ENCODE data around the gene TERT.
"Not testable (repeated sequence)": the region's sequence is repeated elsewhere in the genome, so short reads cannot be mapped to it uniquely, and the experiment has no call there.

TERT gene

DNA sequence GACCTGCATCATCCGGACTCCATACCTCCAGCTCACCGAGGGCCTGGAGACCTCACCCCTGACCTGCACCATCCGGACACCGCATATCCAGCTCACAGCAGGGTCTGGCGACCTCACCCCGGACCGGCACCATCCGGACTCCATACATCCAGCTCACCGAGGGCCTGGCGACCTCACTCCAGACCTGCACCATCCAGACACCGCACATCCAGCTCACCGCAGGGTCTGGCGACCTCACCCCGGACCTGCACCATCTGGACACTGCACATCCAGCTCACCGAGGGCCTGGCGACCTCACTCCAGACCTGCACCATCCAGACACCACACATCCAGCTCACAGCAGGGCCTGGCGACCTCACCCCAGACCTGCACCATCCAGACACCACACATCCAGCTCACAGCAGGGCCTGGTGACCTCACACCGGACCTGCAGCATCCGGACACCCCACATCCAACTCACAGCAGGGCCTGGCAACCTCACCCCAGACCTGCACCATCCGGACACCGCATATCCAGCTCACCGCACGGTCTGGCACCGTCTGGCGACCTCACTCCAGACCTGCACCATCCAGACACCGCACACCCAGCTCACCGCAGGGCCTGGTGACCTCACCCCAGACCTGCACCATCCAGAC is 10.4 kb downstream of the TERT start:
- not testable (repeated sequence) for H3K9me3 Mint-ChIP-seq; H3K4me1 Mint-ChIP-seq (ENCODE audit: low read depth); H3K27ac Mint-ChIP-seq; H3K4me3 Mint-ChIP-seq; H3K27me3 Mint-ChIP-seq
- peaks cover 15% of the 10 kb centered on the region for H3K36me3 Mint-ChIP-seq (ENCODE audit: low read depth)

DNA sequence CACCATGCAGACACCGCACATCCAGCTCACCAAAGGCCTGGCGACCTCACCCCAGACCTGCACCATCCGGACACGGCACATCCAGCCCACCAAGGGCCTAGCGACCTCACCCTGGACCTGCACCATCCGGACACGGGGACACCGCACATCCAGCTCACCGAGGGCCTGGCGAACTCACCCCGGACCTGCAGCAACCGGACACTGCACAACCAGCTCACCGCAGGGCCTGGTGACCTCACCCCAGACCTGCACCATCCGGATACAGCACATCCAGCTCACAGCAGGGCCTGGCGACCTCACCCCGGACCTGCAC is 11.2 kb downstream of the TERT start:
- H3K4me3 Mint-ChIP-seq, H3K9me3 Mint-ChIP-seq: not testable (repeated sequence)

DNA sequence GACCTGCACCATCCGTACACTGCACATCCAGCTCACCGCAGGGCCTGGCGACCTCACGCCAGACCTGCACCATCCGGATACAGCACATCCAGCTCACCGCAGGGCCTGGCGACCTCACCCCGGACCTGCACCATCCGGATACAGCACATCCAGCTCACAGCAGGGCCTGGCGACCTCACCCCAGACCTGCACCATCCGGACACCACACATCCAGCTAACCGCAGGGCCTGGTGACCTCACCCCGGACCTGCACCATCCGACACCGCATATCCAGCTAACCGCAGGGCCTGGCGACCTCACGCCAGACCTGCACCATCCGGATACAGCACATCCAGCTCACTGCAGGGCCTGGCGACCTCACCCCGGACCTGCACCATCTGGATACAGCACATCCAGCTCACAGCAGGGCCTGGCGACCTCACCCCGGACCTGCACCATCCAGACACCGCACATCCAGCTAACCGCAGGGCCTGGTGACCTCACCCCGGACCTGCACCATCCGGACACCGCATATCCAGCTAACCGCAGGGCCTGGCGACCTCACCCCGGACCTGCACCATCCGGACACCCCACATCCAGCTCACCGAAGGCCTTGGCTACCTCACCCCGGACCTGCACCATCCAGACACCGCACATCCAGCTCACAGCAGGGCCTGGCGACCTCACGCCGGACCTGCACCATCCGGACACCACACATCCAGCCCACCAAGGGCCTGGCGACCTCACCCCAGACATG is 11.7 kb downstream of the TERT start:
- not testable (repeated sequence) for H3K27me3 Mint-ChIP-seq, H3K27ac Mint-ChIP-seq, H3K9me3 Mint-ChIP-seq

More for the DNA sequence above, 11.2 kb downstream of the TERT start:
- not testable (repeated sequence) for H3K4me1 Mint-ChIP-seq (ENCODE audit: low read depth); H3K27me3 Mint-ChIP-seq; H3K27ac Mint-ChIP-seq
- H3K36me3 Mint-ChIP-seq (ENCODE audit: low read depth) = peaks cover 14% of the 10 kb centered on the region

DNA sequence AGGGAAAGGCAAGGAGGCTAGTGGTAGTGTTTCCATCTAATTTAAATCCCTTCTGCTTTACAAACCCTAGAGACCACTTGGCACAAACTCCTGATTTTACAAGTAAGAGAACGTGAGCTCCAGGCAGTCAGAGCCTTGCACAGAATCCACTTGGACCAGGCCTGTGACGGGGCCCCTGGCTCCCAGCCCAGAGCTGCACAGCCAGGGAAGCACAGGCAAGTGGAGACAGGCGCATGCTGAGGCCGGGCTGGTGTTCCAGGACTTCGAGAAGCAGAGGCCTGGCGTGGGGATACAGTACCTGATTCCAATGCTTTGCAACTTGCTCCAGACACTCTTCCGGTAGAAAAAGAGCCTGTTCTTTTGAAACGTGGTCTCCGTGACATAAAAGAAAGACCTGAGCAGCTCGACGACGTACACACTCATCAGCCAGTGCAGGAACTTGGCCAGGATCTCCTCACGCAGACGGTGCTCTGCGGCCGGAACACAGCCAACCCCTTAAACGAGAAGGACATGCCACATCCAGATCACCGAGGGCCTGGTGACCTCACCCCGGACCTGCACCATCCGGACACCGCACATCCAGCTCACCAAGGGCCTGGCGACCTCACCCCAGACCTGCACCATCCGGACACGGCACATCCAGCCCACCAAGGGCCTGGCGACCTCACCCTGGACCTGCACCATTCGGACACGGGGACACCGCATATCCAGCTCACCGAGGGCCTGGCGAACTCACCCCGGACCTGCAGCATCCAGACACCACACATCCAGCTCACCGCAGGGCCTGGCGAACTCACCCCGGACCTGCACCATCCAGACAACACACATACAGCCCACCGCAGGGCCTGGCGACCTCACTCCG is 12.5 kb downstream of the TERT start:
- Mint-ChIP-seq H3K27me3 (no peaks in the 10 kb centered on the region), H3K4me3 (no peak overlapping the region), H3K4me1 (ENCODE audit: low read depth) (no peaks in the 10 kb centered on the region), H3K9me3 (no peaks in the 10 kb centered on the region), H3K27ac (no peak overlapping the region), H3K36me3 (ENCODE audit: low read depth) (peaks cover 11% of the 10 kb centered on the region)

More for the DNA sequence above, 11.7 kb downstream of the TERT start:
- H3K4me1 Mint-ChIP-seq (ENCODE audit: low read depth); H3K4me3 Mint-ChIP-seq: not testable (repeated sequence)
- H3K36me3 Mint-ChIP-seq (ENCODE audit: low read depth) = peaks cover 12% of the 10 kb centered on the region

DNA sequence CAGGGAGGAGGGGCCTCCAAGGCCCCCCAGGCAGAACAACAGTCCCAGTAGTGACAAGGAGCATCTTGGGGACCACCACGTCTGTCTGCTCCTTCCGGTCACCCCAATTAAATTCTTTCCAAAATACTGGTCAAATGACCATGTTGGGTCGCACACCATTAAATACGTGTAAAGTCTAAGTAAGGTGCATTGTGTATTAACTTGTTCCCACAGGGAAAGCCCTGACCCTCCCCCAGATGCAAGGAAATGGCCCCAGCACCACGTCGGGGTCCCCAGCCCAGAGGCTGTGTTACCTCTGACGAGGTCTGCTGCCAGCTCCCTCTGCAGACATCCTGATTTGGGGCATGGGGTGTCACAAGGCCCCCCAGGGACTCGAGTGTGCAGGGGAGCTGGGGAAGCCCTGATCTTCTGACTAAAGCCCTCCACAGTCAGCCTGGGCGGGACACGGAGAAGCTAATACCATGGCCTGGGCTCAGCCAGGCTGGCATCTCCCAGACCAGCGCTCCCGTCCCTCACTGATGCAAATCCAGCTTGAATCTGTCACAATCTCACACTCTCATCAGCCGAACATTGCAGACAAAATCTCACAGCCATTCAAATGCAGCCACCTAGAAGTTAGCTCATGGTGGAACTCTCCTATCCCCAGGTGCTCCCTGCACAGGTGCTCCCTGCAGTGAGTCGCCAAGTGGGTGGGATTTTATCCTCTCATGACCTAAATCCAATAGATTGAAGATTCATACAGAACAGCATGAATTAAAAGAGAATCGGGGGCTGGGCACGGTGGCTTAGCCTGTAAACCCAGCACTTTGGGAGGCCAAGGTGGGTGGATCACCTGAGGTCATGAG is 13.6 kb downstream of the TERT start:
- H3K4me1 Mint-ChIP-seq (ENCODE audit: low read depth) = no peaks in the 10 kb centered on the region
- no peak overlapping the region for H3K4me3 Mint-ChIP-seq
- H3K27me3 Mint-ChIP-seq = no peaks in the 10 kb centered on the region
- no peaks in the 10 kb centered on the region for H3K9me3 Mint-ChIP-seq
- H3K36me3 Mint-ChIP-seq (ENCODE audit: low read depth) = peaks cover 11% of the 10 kb centered on the region
- no peak overlapping the region for H3K27ac Mint-ChIP-seq

DNA sequence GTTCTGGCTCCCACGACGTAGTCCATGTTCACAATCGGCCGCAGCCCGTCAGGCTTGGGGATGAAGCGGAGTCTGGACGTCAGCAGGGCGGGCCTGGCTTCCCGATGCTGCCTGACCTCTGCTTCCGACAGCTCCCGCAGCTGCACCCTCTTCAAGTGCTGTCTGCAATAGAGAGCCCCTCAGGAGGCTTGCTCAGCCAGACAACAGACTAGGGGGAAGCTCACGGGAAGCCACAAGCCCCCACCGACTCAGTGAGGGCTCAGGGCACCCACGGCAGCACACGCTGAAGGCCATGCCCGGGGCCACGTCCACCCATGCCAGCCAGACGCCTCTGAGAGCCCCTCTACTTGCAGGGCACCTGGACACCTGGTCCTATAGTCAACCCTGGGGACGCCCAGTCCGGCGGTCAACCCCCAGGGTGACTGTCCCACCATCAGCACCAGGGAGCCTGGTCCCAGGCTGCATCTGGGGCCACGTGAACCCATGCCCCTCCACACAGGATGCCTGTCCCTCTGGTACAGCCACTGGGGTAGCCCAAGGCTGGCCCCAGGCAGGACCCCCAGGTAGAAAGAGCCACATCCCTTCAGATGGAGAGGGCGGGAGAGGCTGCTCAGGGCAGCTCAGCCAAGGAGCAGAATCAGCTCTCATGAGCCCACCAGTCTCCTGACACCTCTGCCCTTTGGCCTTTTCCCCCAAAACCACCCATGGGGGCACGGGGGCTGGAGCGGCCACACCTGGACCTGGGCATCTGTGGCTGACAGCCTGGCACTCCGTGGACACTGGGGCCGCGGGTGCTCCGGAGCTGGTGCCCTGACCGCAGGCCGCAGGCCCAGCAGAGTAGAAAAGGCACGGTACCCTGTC is 14.5 kb downstream of the TERT start:
- Mint-ChIP-seq H3K36me3 (ENCODE audit: low read depth) (peaks cover 11% of the 10 kb centered on the region), H3K4me1 (ENCODE audit: low read depth) (no peaks in the 10 kb centered on the region)

DNA sequence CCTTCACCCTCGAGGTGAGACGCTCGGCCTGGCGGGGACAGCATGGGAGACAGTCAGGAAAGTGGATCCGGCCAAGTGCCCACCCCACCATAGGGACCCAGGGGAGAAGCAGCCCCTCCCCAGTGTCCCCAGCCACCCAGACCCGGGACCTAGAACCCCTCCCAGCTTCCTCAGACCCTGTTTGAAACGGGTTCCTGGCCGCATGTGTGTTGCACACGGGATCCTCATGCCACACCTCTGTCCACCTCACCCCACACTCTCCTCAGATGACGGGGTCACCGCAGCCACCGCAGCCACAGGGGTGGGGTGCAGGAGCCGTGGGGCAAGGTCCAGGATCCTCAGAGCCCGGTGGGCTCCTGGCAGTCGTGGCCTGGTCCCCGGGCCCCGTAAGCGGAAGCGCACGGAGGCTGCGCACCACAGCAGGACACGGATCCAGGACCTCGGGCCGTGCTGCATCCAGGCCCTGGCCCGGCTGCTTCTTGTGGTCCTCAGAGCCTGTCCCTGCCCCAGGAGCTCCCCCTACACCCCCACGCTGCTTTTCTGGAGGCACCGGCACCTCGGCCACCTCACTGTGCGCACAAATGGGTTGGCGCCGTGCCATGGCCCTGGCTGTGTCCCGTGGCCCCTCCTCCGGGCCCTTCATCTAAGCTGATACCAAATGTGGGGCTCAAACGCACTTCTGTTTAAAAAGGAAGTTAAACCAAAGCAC is 15.3 kb downstream of the TERT start:
- no peaks in the 10 kb centered on the region for H3K9me3 Mint-ChIP-seq
- no peaks in the 10 kb centered on the region for H3K4me1 Mint-ChIP-seq (ENCODE audit: low read depth)
- no peak overlapping the region for H3K4me3 Mint-ChIP-seq
- H3K27ac Mint-ChIP-seq = no peak overlapping the region
- peaks cover 11% of the 10 kb centered on the region for H3K36me3 Mint-ChIP-seq (ENCODE audit: low read depth)
- no peaks in the 10 kb centered on the region for H3K27me3 Mint-ChIP-seq

More for the DNA sequence above, 14.5 kb downstream of the TERT start:
- Mint-ChIP-seq H3K27me3 (no peaks in the 10 kb centered on the region), H3K27ac (no peak overlapping the region), H3K9me3 (no peaks in the 10 kb centered on the region), H3K4me3 (no peak overlapping the region)

DNA sequence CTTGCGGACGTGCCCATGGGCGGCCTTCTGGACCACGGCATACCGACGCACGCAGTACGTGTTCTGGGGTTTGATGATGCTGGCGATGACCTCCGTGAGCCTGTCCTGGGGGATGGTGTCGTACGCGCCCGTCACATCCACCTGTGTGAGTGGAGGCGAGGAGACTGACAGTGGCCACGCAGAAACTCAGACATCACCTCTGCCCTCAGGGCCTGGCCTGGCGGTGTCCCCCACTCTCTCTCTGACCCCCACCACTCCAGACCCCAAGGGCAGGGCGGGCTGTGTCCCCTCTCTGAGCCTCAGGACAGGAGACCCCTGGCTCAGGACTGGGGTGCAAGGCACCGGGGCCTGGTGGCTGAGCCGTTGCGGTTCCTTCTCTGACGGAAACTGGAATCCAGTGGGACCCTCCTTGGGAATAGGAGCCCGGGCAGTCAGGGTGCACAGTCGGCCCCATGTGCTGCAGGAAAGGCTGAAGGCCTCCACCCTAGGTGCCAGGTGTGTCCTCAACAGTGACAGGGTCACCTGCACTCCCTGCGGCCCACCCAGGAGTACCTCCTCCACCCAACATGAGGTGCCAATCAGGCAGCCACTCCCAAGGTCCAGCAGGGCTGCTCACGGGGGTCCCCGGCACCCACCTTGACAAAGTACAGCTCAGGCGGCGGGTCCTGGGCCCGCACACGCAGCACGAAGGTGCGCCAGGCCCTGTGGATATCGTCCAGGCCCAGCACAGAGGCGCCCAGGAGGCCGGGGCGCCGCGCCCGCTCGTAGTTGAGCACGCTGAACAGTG is 16.0 kb downstream of the TERT start:
- Mint-ChIP-seq H3K9me3 (no peaks in the 10 kb centered on the region), H3K4me1 (ENCODE audit: low read depth) (no peaks in the 10 kb centered on the region), H3K4me3 (no peak overlapping the region), H3K27me3 (no peaks in the 10 kb centered on the region), H3K36me3 (ENCODE audit: low read depth) (peaks cover 11% of the 10 kb centered on the region), H3K27ac (no peak overlapping the region)

DNA sequence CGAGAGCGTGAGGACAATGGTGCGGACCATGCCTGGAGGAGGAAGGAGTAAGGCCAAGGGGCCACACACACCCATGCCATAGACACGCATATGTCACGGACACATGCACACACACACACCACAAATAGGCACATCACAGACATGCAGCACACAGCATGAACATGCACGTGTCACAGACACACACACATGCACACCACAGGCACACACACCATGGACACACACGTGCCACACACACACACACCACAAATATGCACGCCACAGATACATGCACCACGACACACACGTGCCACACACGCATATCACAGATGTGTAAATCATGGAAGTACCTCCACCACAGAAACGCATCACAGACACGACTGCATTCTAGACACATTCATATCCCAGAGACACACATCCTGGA is 16.7 kb downstream of the TERT start:
- Mint-ChIP-seq H3K36me3 (ENCODE audit: low read depth) (peaks cover 11% of the 10 kb centered on the region), H3K9me3 (no peaks in the 10 kb centered on the region), H3K4me3 (no peak overlapping the region), H3K27me3 (no peaks in the 10 kb centered on the region), H3K27ac (no peak overlapping the region), H3K4me1 (ENCODE audit: low read depth) (no peaks in the 10 kb centered on the region)

DNA sequence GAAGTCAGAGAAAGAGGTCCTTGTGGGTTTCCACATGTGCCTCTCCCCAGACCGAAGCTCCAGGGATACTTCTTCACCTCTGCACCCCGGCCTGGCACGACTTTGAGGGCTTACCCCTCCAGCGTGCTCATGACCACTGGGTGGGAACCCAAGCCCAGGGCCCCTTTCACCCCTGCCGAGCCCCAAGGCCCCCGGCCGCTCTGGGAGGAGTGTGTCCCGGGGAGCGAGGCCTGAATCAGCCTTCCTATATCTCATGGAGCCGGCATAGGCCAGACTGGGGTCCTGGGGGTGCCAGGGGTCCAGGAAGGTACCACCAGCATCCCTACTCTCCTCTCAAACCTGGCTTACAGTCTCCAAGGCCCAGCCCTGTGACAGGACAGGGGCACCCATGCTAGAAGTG is 17.1 kb downstream of the TERT start:
- H3K27me3 Mint-ChIP-seq = no peaks in the 10 kb centered on the region
- H3K4me3 Mint-ChIP-seq = no peak overlapping the region

DNA sequence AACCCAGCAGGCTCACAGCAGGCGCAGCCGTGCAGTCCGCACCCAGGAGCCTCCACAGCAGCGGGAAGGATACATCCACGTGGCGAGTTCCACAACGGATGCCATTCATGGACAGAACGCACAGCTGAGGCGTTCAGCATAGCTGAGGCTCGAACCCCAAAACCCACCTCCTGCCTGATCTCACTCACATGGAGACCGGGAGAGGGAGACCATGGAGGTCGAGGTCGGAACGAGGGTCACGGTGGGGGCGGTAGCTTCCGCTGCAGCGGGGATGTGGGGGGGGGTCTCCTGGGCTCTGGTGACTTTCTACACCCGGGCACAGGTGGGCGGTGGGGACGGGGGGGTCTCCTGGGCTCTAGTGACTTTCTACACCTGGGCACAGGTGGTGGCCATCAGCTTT is 17.5 kb downstream of the TERT start:
- no peaks in the 10 kb centered on the region for H3K9me3 Mint-ChIP-seq
- H3K27ac Mint-ChIP-seq = no peak overlapping the region
- H3K4me3 Mint-ChIP-seq = no peak overlapping the region
- H3K4me1 Mint-ChIP-seq (ENCODE audit: low read depth) = no peaks in the 10 kb centered on the region
- H3K36me3 Mint-ChIP-seq (ENCODE audit: low read depth) = peaks cover 11% of the 10 kb centered on the region
- no peaks in the 10 kb centered on the region for H3K27me3 Mint-ChIP-seq

More for the DNA sequence above, 17.1 kb downstream of the TERT start:
- Mint-ChIP-seq H3K27ac (no peak overlapping the region), H3K4me1 (ENCODE audit: low read depth) (no peaks in the 10 kb centered on the region), H3K36me3 (ENCODE audit: low read depth) (peaks cover 11% of the 10 kb centered on the region), H3K9me3 (no peaks in the 10 kb centered on the region)

DNA sequence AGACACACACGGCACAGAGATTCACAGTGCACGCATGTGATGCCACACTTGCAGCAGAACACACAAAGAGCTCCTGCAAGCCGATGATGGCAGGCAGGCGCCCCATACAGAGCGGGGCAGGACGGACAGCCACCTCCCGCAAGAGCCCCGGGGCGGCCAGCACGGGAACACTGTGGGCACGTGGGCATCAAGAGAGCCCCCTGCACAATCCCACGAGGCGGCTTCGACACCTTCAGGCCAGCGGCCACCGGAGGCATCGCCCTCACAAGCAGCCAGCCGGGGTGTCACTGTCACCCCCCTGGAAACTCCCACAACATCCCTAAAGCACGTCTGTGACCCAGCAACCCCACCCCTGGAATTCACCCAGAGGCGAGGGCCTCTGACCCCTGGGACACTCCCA is 17.9 kb downstream of the TERT start:
- Mint-ChIP-seq H3K27me3 (no peaks in the 10 kb centered on the region), H3K27ac (no peak overlapping the region), H3K4me3 (no peak overlapping the region), H3K36me3 (ENCODE audit: low read depth) (peaks cover 12% of the 10 kb centered on the region), H3K9me3 (no peaks in the 10 kb centered on the region), H3K4me1 (ENCODE audit: low read depth) (no peaks in the 10 kb centered on the region)
